NCI-H2081 treated with DMSO at 0.1 percent for 48 hours (cell line): Measurements from ENCODE around the gene GPRC5C.

Source experiments
- DNase-seq: peaks from one replicate; lab custom pipeline; 2025; lab: John Stamatoyannopoulos, UW

GPRC5C gene

DNA sequence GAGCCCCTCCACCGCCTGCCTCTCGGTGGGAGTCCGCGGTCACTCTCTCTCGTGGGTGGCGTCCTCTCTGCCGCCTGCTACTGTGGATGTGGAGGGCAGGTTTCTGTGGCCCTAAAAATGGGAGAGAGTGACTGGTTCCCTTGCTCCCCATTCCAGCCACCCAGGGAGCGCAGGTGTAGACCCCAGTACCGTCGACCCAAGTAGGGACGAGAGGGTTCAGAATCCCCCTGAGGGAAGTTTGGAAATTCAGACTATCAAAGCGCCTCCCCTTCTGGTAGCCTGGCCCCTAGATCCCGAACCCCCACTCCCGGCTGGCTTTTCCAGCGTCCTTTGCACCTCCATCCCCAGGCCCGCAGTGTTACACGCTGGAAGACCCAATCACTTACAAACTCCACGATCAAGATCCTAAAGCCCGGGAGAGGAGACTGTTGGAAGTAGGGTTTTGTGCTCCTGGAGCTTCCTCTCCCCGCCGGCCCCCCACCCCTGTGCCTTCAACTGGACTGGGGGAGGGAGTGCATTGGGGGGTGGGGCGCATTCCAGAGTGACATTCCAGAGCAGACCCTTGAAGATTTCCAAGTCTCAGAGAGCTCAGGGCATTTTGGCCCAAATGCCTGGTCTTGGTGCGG, 991 bp downstream of the GPRC5C start:
- no peak for DNase-seq

DNA sequence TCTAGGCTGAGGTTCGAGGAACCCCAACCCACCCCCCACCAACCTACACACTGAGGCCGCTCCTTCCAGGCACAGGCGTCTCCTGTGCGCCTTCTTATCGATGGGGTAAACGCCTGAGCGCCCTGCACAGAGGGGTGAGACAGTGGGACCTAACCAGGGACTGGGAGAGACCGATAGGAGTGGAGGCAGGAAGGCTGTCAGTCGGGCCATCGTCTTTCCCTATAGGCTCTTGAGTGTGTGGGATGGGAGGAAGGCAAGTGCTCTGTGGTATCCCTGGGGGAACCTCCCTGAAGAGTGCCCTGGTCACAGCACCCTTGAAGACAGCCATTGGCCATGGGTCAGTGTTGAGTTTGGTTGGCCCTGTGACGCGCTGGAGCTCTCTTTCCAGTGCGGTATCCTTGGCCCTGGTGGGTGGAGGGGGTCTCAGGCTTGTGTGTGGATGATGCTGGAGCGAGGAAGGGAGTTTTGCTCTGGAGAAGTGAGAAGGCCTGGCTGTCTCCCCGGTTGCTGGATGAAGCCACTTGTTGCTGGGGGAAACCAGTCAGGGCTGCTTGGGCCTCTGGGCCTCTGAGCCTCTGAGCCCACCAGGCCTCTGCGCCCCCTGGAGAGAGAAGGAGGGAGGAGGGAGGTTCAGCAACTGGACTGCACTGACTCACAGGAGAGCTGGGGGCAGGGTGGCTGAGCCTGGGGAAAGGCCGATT, 1.7 kb downstream of the GPRC5C start:
- no peak for DNase-seq

DNA sequence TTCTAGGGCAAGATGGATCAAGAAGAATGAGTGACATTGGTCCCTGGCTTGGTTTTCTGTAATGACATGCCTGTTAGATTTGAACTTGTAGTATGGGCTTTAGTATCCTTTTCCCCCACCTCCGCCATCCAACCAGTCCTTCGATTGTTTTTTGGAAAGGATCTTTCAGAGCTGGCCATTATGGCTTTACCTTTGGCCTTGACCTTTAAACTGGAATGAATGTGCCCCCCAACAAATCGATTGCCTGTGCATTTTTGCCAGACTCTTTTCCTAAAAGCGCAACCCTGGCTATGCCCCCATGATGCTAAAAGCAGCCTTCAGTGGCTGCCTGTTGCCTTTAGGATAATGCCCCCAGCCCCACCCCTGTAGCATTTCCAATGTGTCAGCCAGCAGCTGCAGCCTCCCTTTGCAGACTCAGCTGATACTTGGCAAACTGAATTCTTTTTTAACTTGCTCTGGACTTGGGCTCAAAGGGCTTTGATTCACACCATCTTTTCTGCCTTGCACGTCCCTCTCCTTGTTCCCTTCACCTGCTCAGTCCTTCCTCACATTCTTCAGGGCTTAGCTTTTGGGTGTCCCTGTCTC, 4.0 kb downstream of the GPRC5C start:
- no peak for DNase-seq

DNA sequence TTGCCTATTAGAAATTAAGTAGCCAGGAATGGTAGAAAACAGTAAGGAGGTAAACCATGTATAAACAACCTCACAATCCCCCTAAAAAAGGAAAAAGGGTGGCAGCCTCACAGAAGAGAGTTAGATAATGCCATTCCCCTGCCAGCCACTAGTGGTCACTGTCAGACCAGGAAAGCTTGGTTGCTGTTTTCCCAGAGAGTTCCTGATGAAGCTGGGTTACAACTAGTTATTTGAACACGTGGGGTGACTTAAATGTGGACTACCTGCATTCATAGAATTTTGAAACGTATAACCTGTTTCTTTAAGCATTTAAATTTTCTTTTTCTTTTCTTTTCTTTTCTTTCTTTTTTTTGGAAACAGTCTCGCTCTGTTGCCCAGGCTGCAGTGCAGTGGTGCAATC, 5.8 kb downstream of the GPRC5C start:
- no peak for DNase-seq

DNA sequence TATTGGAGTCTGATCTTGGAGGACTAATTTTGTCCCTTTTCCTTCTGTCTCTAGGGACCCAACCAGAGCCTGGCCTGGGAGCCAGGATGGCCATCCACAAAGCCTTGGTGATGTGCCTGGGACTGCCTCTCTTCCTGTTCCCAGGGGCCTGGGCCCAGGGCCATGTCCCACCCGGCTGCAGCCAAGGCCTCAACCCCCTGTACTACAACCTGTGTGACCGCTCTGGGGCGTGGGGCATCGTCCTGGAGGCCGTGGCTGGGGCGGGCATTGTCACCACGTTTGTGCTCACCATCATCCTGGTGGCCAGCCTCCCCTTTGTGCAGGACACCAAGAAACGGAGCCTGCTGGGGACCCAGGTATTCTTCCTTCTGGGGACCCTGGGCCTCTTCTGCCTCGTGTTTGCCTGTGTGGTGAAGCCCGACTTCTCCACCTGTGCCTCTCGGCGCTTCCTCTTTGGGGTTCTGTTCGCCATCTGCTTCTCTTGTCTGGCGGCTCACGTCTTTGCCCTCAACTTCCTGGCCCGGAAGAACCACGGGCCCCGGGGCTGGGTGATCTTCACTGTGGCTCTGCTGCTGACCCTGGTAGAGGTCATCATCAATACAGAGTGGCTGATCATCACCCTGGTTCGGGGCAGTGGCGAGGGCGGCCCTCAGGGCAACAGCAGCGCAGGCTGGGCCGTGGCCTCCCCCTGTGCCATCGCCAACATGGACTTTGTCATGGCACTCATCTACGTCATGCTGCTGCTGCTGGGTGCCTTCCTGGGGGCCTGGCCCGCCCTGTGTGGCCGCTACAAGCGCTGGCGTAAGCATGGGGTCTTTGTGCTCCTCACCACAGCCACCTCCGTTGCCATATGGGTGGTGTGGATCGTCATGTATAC, 8.0 kb downstream of the GPRC5C start:
- no peak for DNase-seq

DNA sequence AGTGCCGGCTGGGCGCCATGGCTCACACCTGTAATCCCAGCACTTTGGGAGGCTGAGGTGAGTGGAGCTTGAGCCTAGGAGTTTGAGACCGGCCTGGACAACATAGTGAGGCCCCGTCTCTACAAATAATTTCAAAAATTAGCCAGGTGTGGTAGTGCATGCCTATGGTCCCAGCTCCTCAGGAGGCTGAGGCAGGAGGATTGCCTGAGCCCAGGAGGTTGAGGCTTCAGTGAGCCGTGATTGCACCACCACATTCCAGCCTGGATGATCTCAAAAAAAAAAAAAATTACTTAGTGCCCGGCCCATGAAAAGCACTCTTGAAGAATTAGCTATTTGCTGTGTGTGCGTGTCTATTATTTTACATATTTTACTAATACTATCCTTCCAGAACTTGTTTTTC, 9.6 kb downstream of the GPRC5C start:
- no peak for DNase-seq

DNA sequence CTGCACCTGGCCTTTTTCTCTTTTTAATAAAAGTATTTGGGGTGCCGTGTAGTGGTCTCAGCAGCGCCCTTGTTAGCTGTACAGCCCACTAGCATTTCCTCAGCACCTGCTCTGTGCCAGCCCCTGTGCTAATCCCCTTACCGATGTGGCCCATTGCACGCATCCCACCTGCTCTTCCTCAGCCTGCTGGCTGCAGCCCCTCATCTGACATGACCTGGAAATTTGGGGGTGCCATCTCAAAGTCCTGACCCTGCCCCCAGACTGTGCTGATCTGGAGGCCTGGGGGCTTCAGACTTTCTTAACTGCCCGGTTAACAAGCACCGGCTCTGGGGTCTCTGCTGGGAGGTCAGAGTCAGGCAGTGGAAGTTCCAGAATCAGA, 10.4 kb downstream of the GPRC5C start:
- DNase-seq, result no peak

DNA sequence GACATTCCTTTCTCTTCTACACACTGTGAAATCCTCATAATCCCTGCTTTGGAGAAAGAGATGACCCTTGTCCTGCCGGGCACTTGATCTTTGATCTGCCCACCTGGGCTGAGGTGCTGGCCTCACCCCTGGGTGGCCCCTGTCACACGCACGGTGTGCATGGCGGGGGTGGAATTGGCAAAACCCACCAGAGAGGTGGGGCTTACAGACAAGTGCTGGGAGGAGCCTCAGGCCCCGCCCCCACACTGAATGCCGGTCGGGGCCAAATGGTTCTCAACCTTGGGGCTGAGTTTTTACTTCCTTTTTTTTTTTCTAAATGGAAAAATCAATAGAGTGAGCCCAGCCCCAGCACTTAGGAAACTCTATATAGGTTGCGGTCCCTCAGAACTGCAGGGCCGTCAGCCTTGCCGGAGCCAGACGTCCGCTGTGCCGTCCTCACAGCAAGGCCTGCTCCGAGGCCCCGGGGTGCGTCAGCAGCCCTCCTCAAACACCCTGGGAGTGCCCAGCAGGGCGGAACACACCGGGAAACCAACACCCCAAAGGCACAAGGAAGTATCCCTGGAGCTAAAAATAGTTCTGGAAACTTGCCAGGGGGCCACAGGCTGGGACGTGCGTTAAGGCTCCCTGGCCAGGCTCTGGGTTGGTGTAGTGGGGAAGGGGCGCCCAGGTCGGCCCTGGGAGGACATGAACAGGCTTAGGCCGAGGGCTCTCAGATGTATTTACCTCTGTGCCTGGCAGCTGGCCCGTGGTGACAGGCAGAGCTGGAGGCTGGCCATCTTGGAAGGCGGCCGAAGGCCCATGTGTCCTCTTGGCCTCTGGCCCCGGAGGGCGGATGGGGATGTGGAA, 11.0 kb downstream of the GPRC5C start:
- DNase-seq, result no peak

DNA sequence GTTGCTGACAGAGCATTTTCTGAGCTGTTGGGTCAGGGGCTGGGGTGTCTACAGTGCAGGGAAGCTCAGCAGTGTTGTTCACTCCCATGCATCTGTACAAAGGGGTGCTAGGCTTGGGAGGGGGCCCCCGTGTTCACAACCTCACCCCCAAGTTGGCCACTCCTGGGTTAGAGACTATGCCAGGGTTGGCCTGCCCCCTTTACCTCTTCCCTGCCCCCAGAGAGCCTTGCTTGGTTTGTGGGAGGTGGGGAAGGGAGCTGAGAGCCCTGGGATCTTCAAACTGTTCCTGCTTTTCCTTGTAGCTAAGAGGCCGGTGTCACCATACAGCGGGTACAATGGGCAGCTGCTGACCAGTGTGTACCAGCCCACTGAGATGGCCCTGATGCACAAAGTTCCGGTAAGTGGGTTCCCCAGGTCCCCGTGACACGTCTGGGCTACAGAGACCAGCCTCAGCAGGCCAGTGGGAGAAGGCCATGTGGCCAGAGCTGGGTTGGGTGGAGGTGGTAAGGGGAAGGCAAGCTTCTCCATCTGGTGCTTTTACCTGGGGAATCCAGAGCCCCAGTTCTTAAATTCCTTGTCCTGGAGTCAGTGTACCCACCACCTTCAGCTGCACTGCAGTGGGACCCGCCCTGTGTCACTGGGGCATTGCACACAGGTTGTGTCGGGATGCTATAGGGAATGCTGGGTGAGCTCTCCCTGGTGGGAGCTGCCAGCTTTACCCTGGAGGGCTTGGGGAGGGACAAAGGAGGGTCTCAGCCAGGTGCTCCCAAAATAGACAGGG, 11.8 kb downstream of the GPRC5C start:
- DNase-seq, result no peak

DNA sequence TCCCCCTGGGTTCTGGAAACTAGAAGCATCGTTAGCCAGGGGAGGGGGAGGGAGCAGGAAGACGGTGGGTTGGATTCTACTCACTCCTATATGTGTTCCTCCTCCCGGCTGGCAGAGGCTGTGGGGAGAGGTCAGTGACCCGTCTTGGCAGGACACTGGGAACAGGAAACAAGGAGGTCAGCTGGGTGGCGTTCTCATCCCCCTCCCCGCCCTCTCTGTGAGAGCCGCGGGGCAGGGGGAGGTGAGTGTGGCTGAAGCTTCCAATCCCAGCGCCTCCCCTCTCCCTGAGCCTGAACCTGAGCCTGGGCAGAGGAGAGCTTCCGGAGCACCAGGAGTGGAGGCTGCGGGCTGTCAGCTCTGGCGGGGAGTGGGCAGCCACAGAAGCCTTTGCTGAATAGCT, 12.5 kb downstream of the GPRC5C start:
- no peak for DNase-seq

DNA sequence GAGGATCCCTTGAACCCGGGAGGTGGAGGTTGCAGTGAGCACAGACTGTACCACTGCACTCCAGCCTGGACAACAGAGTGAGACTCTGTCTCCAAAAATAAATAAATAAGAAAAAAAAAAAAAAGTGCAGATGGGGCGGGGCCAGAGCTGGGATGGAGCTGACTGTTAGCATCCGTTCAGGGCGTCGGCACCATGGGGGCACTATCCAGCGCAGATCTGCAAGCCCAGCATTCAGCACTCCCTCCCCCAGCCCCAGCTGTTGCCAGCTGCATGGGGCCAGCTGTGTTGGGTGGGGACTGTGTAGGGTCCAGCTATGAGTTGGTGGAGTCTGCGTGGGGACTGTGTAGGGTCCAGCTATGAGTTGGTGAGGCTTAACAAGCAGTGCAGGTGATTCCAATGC, 13.3 kb downstream of the GPRC5C start:
- DNase-seq, result no peak

DNA sequence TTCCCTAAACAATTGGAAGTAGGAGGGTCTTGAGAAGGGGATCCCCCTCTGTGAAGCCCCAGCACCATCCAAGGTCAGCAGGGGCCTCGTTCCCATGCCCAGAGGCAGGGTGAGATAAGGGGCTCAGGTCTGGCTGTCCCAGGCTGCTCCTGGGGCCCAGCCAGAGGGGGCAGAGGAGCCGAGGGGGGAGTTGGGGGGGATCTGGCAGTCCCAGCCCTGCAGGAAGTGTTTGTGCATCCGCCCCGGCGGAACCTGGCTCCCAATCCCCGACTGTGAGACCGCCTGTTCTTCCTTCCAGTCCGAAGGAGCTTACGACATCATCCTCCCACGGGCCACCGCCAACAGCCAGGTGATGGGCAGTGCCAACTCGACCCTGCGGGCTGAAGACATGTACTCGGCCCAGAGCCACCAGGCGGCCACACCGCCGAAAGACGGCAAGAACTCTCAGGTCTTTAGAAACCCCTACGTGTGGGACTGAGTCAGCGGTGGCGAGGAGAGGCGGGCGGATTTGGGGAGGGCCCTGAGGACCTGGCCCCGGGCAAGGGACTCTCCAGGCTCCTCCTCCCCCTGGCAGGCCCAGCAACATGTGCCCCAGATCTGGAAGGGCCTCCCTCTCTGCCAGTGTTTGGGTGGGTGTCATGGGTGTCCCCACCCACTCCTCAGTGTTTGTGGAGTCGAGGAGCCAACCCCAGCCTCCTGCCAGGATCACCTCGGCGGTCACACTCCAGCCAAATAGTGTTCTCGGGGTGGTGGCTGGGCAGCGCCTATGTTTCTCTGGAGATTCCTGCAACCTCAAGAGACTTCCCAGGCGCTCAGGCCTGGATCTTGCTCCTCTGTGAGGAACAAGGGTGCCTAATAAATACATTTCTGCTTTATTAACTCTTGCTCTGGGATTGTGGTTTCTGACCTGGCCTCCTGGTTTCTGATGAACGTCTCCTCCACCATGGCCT, 14.9 kb downstream of the GPRC5C start:
- no peak for DNase-seq

DNA sequence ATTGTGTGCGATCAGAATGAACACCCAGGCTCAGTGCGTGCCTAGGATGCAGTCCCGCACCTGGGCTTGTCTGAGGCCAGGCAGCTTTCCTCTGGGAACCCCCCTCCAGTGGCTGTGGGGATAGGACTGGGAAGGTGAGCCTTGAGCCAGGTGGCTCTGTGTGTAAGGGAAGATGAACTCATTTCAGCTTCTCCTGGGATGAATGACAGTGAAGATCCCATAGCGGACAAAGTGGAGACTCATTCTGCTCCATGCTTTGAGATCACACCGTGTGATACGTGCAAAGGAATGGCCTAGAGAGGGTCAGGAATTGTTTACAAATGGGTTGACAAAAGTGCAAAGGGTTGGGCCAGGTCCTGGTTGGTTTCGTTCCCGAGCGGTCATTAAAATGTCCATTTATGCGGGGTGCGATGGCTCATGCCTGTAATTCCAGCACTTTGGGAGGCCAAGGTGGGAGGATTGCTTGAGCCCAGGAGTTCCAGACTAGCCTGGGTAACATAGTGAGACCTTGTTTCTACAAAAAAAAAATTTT, 15.8 kb downstream of the GPRC5C start:
- DNase-seq, result no peak

DNA sequence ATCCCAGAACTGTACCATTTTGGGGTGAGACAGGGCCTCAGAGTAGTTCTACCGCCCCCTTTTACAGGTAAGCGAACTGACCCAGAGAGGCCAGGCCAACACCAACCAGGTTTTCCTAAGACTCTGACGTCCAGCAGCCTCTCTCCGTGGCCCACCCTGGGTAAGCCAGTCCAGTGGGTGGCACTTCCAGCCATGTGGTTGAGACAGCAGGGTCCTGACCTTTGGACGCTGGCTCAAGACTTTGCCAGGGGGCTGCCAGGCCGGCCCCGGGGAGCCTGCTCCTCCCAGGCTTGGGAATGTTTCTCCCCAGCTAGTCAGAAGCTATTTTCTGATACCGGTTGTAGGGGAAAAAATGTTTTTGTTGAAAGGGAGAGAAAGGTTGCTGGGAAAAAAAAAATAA, 16.9 kb downstream of the GPRC5C start:
- no peak for DNase-seq

DNA sequence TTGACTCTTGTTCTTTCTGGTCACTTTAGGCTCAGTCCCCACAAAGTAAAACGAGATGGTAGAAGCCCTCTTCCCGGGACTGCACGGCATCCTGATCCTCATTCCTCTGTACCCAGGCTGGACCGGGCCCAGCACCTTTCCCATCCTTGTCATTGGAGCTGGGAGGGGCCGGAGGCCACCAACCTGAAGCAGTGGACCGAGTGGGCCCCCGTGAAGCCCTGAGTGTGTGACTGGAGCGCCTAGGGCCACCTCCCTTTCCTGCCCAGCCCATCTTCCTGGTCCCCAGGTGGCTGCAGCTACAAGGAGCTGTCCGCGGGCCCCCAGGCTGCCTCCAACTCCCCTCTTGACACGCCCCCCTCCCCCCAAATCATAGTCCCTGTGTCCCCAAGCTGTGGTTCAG, 17.4 kb downstream of the GPRC5C start:
- no peak for DNase-seq

DNA sequence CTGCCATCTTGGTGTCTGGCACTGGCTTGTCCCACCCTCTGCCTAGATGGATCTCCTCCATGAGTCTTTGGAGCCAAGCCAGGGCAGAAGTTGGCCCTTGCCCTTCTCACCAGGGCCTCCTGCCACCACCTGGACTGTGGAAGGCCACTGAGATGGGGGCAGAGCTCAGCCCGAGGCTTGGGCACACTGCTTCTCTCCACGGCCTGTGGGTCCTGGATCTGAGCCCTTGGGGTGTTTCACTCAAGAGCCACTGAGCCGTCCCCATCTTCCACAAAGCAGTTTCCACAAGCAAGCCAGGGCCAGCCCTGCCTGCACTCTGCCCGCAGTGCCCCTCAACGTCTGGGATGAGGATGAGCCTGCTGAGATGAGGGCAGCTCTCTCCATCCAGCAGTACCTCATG, 17.9 kb downstream of the GPRC5C start:
- no peak for DNase-seq

DNA sequence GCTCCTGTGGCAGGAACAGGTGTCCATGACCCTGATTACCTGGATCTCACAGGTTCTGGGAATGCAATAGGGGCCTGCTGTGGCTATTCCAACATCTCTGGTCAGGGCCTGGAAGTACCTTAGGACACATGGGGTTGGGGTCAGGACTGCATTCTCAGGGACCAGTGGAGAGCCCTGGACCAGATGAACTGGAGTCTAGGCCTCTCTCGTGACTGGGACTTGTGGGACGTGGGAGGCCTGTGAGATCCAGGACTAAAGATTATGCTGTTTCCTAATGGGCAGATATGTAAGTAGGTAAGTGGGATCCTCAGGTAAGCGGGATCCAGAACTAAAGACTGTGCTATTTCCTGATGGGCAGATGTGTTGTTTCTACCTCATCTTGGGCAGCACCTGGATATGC, 18.3 kb downstream of the GPRC5C start:
- no peak for DNase-seq

DNA sequence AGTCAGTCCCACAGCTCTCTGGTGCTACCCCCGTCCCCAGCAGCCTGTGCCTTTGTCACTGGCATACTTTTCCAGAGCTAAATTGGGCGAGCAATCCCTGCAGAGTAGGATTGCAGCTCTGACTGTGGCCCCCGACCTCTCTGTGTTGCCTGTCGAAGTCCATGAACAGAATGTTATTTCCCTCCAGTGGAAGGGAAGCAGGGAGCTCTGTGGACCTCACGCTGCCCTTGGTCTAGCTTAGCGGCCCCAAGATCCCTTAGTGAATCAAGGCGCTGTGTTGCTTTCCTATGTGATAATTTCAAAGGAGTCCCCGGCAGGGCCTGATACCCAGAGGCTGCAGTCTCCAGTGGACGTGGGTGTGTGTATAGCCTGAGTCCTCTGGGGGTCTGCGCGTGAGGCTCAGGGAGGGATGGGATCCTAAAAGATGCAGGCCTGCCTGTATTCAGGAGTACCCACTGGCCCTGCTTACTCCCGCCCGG, 19.1 kb downstream of the GPRC5C start:
- DNase-seq, result no peak

DNA sequence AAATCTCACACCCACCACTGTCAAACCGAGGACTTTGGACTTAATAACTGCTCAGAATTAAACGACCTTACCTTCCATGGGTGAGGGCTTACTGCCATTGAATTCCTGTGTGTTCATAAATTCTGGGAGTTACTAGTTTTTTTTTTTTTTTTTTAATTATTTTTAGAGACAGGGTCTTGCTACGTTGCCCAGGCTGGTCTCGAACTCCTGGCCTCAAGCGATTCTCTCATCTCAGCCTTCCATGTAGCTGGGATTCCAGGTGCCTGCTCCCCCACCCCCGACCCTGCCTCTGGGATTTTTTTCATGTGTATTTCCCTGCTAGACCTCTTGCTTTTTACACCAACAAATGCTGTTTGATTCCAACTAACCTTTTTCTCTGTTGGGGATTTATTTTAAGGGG, 19.7 kb downstream of the GPRC5C start:
- DNase-seq, result no peak
